Daoy (cell line): ENCODE measurements around the gene SPATA18. TPM values are rescaled to one million over a fixed set of nuclear protein-coding genes. Genes with fewer than 3 reads are reported as not detected.
"Not testable (repeated sequence)": the region's sequence is repeated elsewhere in the genome, so short reads cannot be mapped to it uniquely, and the experiment has no call there.

ENCODE experiments used
- DNase-seq: peaks from one replicate; pipeline ENCODE4 v3.0.0-alpha.2; 2015; ENCODE audit warnings: low read depth
- total RNA-seq: library from RNA; depleted of rRNA; stranded (reverse); fragments of >200 nt; shearing (Covaris generic); gene quantifications from 2 replicates; pipeline ENCODE4 v1.2.3, GENCODE V29; 2014; rRNA removed

The SPATA18 gene
- total RNA-seq, 1 experiment from 2014 or later = not detected

DNA sequence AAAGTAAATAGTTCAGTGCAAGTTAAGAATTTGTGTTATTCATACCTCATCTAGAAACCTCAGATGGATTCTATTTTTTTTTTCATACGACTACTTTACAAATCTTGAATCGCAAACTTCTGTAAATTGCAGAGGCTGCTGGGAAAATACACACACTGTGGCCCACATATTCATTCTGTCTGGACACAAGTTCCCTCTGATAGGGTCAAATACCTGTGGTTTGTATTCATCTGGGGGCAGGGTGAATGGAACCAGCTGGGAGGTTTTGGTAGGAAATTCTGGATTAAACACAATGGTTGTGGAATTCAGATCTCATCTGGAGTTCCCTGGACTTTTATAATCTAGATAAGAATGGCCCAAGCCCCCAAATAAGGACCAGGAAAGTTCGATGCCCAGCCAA, 56.2 kb downstream of the SPATA18 start:
- DNase-seq = no peak

DNA sequence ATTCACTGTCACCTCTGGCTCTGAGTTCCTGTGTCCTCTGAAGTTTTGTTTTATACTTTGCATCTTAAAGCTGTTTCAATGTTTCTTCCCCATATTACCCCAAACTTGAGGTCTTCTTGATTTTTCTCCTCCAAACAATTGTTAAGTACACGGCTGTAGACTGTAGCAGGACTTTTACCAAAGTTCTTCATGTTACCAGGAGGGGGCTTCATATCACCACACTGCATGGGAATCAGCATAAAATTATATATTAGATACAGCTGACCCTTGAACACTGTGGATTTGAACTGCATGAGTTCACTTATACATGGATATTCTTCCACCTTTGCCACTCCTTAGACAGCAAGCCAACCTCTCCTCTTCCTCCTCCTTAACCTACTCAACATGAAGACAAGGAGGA, 56.6 kb downstream of the SPATA18 start:
- no peak for DNase-seq

DNA sequence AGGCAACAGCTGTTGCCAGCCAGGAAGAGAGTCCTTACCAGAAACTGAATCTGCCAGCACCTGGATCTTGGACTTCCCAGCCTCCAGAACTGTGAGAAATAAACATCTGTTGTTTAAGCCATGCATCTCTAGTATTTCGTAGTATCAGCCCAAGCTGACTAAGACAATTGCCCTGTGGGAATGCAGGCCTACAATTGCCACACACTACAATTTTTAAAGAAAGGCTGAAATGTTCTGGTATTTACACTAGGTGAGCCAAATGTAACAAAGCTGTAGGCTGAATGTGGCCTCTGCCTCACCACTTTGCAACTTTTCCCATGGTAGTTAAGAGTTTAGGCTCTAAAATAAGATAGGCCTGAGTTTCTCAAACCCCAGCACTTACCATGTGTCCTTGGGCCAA, 59.1 kb downstream of the SPATA18 start:
- DNase-seq = no peak

DNA sequence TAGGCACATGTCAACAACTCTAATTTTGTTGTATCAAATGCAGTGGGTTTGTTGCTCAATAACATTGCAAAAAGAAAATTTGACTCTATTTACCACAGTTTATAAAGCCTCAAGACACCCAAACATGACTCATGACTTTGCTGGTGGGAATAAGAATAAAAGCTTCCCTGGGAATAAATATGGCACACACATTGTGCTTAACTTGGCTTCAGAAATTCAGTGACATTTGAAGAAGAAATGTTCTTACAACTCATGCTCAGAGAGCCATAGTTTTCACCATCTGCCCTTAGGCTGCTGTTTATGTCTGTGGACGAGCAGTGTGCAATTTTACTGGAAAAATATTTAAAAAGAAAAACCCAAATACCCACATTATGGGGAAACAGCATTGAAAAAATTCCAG, 60.9 kb downstream of the SPATA18 start:
- no peak for DNase-seq

DNA sequence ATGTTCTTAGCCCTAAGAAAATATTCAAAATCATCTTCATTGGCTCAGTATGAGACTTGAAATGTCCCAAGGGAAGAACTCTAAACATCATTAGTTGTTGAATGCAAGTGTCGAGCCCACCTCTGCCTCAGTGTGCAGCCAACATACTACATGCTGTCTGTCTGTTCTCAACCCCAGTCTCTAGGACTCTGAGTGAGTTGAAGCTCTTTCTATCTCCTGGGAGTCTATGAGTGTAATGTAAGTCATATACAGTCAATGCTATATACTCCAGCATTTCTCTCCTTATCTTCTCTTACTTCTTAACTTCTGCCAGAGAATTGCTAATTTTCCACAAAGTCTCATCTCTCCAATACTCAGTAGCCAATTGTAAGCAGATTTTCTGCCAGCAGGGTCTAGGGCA, 61.3 kb downstream of the SPATA18 start:
- DNase-seq = no peak

DNA sequence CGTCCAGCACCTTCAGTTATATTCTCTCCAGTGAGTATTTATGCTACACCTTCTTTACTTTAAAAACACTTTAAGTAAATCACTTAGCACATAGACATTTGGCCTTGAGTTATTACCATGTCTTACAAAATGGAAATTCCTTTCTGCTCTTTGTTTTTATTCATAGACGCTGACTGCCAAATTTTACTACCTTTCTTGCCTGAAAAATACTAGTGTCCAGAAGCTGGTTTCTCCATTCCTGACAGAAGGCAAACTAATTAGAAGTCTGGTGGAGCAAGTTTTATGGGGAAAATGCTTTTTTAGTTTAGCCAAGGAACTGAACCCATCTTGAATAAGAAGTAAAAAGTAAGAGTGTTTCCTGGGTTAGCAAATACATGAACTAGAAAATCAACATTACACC, 65.5 kb downstream of the SPATA18 start:
- DNase-seq = no peak

DNA sequence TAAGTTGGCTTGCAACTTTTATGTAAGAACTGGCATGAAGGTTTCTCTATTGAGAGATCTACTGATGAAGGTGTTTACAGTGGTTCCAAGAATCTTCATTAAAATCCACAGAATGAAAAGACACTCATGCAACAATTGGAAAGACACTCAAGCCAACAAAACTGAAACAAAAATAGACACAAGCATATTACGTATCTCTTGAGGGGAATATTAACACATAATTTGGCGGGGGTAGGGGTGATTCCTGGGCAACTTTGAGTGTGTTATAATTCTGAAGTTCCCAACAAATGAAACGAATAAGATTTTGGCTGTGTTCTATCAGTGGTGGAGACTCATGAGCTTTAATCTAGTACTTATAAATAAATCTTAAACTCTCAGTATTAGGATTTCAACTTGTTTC, 75.1 kb downstream of the SPATA18 start:
- DNase-seq = no peak

DNA sequence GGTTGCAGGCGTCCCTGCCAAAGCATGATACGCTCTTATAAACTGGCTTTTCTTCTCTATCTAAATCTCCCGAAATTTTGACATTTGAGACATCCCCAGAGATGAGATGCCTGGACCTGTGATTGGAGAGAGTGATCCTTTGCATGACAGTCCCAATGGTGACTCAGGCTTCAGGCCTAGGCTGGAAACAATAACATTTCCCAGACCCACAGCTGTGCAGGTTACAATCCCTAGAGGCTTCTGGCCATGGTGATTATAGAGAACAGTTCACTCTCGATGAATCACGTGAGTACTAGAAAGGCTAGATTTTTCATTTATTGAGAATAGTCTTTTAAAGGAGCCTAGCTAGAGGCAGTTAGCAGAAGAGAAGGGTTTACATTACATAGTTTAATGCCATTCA, 75.9 kb downstream of the SPATA18 start:
- DNase-seq = no peak

DNA sequence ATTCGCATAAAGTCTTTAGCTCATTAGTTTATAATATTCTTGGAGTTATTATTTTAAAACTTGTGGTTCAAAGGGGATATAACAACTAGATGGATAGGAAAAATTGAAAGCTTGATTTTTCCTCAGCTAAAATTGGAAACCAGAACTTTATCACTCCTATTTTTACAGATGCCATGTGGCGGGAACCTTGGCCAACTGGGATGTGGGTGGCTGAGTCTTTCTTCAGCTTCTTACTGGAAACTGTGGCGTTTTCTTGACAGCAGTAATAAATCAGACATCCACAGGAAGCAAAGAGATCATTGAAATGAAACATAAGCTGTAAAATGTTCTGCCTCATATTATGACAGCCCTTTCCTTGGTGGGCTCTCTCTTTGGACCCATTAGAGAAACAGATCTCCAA, 84.1 kb downstream of the SPATA18 start:
- no peak for DNase-seq

DNA sequence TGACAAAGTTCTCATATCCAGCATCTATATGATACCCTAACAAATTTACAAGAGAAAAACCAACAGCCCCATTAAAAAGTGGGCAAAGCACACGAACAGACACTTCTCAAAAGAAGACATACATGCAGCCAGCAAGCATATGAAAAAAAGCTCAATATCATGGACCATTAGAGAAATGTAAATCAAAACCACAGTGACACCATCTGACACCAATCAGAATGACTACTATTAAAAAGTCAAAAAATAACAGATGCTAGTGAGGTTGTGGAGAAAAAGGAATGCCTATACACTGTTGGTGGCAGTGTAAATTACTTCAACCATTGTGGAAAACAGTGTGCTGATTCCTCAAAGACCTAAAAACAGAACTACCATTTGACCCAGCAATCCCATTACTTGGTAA, 86.0 kb downstream of the SPATA18 start:
- DNase-seq = not testable (repeated sequence)

DNA sequence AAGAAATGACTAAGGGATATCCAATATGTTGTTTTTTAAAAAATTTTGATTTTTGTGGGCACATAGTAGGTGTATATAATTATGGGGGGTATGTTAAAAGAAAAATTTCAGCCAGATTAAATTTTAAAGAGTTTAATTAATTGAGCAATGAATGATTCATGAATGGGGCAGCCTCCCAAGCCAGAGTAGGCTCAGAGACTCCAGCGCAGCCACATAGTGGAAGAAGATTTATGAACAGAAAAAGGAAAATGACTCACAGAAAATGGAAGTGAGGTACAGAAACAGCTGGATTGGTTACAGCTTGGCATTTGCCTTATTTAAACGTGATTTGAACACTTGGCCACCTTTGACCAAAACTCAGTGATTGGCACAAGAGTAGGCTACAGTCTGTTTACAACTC, 91.7 kb downstream of the SPATA18 start:
- DNase-seq = no peak

DNA sequence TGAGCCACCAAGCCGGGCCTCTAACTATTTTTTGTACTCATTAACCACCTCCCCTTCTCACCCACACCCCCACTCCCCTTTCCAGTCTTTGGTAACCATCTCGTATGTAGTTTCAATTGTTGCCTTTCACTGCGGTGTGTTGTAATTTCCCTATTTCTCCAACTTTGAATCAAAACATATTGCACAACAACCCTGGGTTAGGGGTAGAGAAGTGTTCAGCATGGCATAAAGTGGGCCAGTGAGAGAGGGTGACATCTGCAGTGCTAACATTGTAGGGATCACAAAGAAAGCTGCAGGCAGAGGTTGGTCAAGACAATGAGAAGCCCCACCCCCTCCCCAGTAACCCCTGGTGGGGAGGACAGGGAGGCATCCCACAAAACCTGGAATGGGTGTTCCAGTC, 92.7 kb downstream of the SPATA18 start:
- no peak for DNase-seq

DNA sequence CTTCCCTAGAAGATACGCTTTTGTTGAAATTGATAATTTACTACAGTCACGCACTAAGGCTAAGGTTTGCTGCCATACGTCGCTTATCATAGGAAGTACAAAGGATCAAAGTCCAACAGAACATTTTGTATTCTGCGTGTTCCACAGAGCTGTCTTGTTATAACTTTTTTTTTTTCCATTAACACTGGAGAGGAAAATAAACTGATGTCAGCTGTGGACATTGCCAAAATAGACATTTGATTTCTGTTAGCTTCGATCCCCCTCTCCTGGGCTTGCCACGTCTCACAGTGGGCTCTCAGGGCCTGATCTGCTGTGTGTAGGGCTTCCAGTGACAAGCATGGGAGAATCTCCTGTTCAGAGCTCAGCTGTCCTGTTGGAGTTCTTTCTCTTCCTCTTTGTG, 93.3 kb downstream of the SPATA18 start:
- no peak for DNase-seq

Other genes starting within 250 kb of the SPATA18 start
- gene DCUN1D4, start 208.2 kb upstream of the SPATA18 start, total RNA-seq = 11.5 and 43.5 TPM in 2 replicates
- not detected in 2 replicates for gene LRRC66, start 30.9 kb upstream of the SPATA18 start, total RNA-seq
- gene SGCB, start 13.0 kb upstream of the SPATA18 start, total RNA-seq = 4.4 and 4.5 TPM in 2 replicates